Measurements from ENCODE around the gene LHFPL6. TPM values are rescaled to one million over a fixed set of nuclear protein-coding genes. Genes with fewer than 3 reads are reported as not detected.

The LHFPL6 gene
- total and polyA plus RNA-seq, 12 donors = 41.5 to 65.8 (median 55.4) TPM

- TF ChIP-seq CTCF (IDR thresholded peaks at IDR 0.05) = no peak
- 56 to 66% methylated on average over 7 of the region's 7 CpGs for WGBS, 2 donors
- intact Hi-C loops (cut with DNase I) = loop anchor here in 3 of 10 donors (10.0 kb wide), 3 partner anchors 50 to 70 kb away; no protein-coding TSS in a partner anchor
These were observed 87.7 kb downstream of the LHFPL6 start for GRCh38 chr13:39515224-39515714.

GRCh38 chr13:39512687-39513086 lies 90.3 kb downstream of the LHFPL6 start:
- intact Hi-C loops (cut with DNase I) = loop anchor here in 3 of 10 donors (10.0 kb wide), 3 partner anchors 52 to 72 kb away; no protein-coding TSS in a partner anchor
- Histone ChIP-seq H3K27me3 (no peaks in the 10 kb centered on the region), H3K36me3 (no peaks in the 10 kb centered on the region), H3K9me3 (peaks cover 0 to 7% (median 0%) of the 10 kb centered on the region in 11 donors), H3K4me3 (no peak overlapping the region), H3K4me1 (peaks cover 5 to 67% (median 35%) of the 10 kb centered on the region in 9 donors), H3K27ac (peak overlapping the region in 3 of 10 donors; percentile 4 to 83 (median 75))
- no peak for DNase-seq
- TF ChIP-seq CTCF (IDR thresholded peaks at IDR 0.05) = no peak
- WGBS, 2 donors = 68 to 79% methylated on average over 6 of the region's 6 CpGs
- ATAC-seq = no peak

More at GRCh38 chr13:39515224-39515714, 87.7 kb downstream of the LHFPL6 start:
- ATAC-seq = peak in 1 of 8 donors; percentile 20
- Histone ChIP-seq H3K4me1 (peaks cover 5 to 74% (median 41%) of the 10 kb centered on the region in 9 donors), H3K9me3 (no peaks in the 10 kb centered on the region), H3K27ac (peak overlapping the region in 8 of 10 donors; percentile 6 to 83 (median 74)), H3K27me3 (no peaks in the 10 kb centered on the region), H3K36me3 (no peaks in the 10 kb centered on the region), H3K4me3 (no peak overlapping the region)
- no peak for DNase-seq

GRCh38 chr13:39510316-39510695 lies 92.7 kb downstream of the LHFPL6 start:
- Histone ChIP-seq H3K4me1 (peaks cover 5 to 67% (median 38%) of the 10 kb centered on the region in 9 donors), H3K27me3 (no peaks in the 10 kb centered on the region), H3K9me3 (peaks cover 0 to 7% (median 0%) of the 10 kb centered on the region in 11 donors), H3K27ac (peak overlapping the region in 2 of 10 donors; percentile 3 to 5), H3K36me3 (no peaks in the 10 kb centered on the region), H3K4me3 (no peak overlapping the region)
- 58 to 65% methylated on average over 1 of the region's 1 CpG for WGBS, 2 donors
- no peak for TF ChIP-seq CTCF (IDR thresholded peaks at IDR 0.05)
- no peak for ATAC-seq
- no peak for DNase-seq
- intact Hi-C loops (cut with DNase I) = loop anchor here in 3 of 10 donors (10.0 kb wide), 3 partner anchors 54 to 74 kb away; no protein-coding TSS in a partner anchor

- DNase-seq (no peak), ATAC-seq (no peak)
- Histone ChIP-seq H3K27ac (peak overlapping the region in 2 of 10 donors; percentile 3 to 5), H3K4me1 (peaks cover 5 to 67% (median 34%) of the 10 kb centered on the region in 9 donors), H3K27me3 (no peaks in the 10 kb centered on the region), H3K36me3 (no peaks in the 10 kb centered on the region), H3K4me3 (no peak overlapping the region), H3K9me3 (peaks cover 0 to 7% (median 0%) of the 10 kb centered on the region in 11 donors)
- TF ChIP-seq CTCF (IDR thresholded peaks at IDR 0.05) = no peak
- WGBS, 2 donors = 52 to 62% methylated on average over 5 of the region's 5 CpGs
- intact Hi-C loops (cut with DNase I) = loop anchor here in 4 of 10 donors (5.0 to 10.0 kb wide), 5 partner anchors 47 to 75 kb away; no protein-coding TSS in a partner anchor
These were observed 93.2 kb downstream of the LHFPL6 start for GRCh38 chr13:39509616-39510315.

Measured in heart right ventricle (tissue), 16 donors.